H1 (cell line): ENCODE results near the gene SGK2. TPM values are rescaled to one million over a fixed set of nuclear protein-coding genes. Genes with fewer than 3 reads are reported as not detected.

Experiments
- polyA plus RNA-seq, 7 experiments: library from polyadenylated mRNA; depleted of rRNA in 3 of 7; stranded (reverse) in 5 of 7; unstranded in 2 of 7; fragments of >200 nt in 5 of 7; fragments of 200-250 nt in 2 of 7; gene quantifications; 1 replicate in 5 of 7; 2 replicates in 1 of 7; 4 replicates in 1 of 7; pipeline versions ENCODE4 v1.2.1 to v1.2.3, GENCODE V29; 2011 to 2013; ENCODE audit warnings: missing spikeins in 2 of 7, mixed read lengths in 2 of 7
- total RNA-seq: library from RNA; stranded (reverse); fragmentation: NEBNext Ultra II Directional; extraction: Animal tissue kit (Norgen Biotek cat#: 25700); gene quantifications from 2 replicates; pipeline ENCODE4 v1.2.1, GENCODE V29; 2021
- TF ChIP-seq, protein P1 (sequence below): IDR thresholded peaks from 2 replicates; pipeline ENCODE4 v1.6.1; 2012; ENCODE audit warnings: inconsistent platforms

SGK2 gene
- total and polyA plus RNA-seq, 2 of the 8 experiments (the other 6 are each of a cell fraction or from before 2014, with no cell fraction given), result 0.21 TPM; not detected in 1

DNA sequence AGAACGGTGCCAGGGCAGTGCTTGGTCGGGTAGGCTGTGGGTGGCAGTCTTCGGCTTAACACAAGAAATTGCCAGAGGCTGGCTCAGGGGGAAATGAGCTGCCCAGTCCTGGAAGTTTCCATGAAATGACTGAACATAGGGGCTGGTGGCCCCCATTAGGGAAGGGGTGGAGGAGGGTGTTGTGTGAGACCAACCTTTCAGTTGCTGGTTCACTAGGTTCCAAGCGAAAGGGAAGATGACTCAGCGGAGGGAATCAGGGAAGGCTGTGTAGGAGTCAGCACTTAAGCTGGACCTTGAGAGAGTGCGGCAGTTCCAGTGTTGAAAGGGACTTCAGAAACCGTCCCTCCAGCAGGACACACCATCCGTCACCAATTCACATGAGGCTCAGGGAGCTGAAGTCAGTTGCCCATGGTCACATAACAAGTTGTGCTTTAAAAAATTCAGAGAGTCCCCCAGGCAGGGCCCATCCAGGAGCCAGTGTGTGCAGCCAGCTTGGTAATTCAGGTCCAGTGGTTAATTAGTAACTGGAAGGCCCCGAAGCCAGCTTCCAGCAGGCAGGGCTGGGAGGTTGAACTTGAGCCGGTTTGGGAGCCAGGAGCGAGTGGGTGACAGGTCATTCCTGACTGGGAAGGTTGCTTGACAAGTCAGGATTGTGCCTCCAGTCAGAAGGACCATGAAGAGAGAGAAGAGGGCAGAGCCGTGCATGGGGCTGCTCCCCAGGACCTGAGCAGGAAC, at the start of gene SGK2 (continued):
- TF ChIP-seq, protein P1, sequence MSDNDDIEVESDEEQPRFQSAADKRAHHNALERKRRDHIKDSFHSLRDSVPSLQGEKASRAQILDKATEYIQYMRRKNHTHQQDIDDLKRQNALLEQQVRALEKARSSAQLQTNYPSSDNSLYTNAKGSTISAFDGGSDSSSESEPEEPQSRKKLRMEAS, result no peak
